Natural killer cell (primary cell): ENCODE results near the gene NELFCD. TPM values are rescaled to one million over a fixed set of nuclear protein-coding genes. Genes with fewer than 3 reads are reported as not detected.

Source experiments
- ATAC-seq, 3 donors: fragments of 150-1000 bp in 2 of 3; fragments of 200-7000 bp in 1 of 3; cut with Tn5 transposase; 1 replicate in 1 of 3; 2 replicates in 2 of 3; pipeline ENCODE4 v1.10.0; 2021; ENCODE audit warnings: mild to moderate bottlenecking in 2 of 3, moderate library complexity in 2 of 3
- DNase-seq, 2 donors: peaks; one replicate each; pipeline versions ENCODE4 v3.0.0 to v3.0.0-alpha.2; 2013 to 2021; ENCODE audit warnings: mixed read lengths in 1 of 2
- H3K27ac ChIP-seq: one replicate; pipeline ENCODE4 v1.5.1; 2013; ENCODE audit warnings: mild to moderate bottlenecking, low read length
- H3K27me3 ChIP-seq: one replicate; pipeline ENCODE4 v1.6.1; 2013; ENCODE audit warnings: low read length; ENCODE audit not compliant: control insufficient read depth, insufficient read depth
- H3K36me3 ChIP-seq: one replicate; pipeline ENCODE4 v1.6.1; 2013; ENCODE audit warnings: low read length; ENCODE audit not compliant: control insufficient read depth, insufficient read depth
- H3K4me1 ChIP-seq: one replicate; pipeline ENCODE4 v1.6.1; 2013; ENCODE audit warnings: low read length; ENCODE audit not compliant: control insufficient read depth, insufficient read depth
- H3K4me3 ChIP-seq: one replicate; pipeline ENCODE4 v1.5.1; 2013; ENCODE audit warnings: low read length
- H3K9me3 ChIP-seq: one replicate; pipeline ENCODE4 v1.6.1; 2013; ENCODE audit warnings: low read length; ENCODE audit not compliant: control insufficient read depth, insufficient read depth
- H3K27ac Mint-ChIP-seq, 2 donors: one replicate each; pipeline ENCODE4 v1.8.0; 2022; ENCODE audit warnings: mild to moderate bottlenecking in 2 of 2, mixed read lengths in 2 of 2, moderate library complexity in 1 of 2
- H3K27me3 Mint-ChIP-seq, 2 donors: one replicate each; pipeline ENCODE4 v1.8.0; 2022; ENCODE audit warnings: low read depth in 2 of 2, mixed read lengths in 2 of 2
- H3K36me3 Mint-ChIP-seq: one replicate; pipeline ENCODE4 v1.8.0; 2022; ENCODE audit warnings: mixed read lengths
- H3K4me1 Mint-ChIP-seq, 2 donors: one replicate each; pipeline ENCODE4 v1.8.0; 2022; ENCODE audit warnings: mixed read lengths in 2 of 2
- H3K4me3 Mint-ChIP-seq: one replicate; pipeline ENCODE4 v1.8.0; 2022; ENCODE audit warnings: mild to moderate bottlenecking, moderate library complexity, mixed read lengths
- H3K9me3 Mint-ChIP-seq, 2 donors: one replicate each; pipeline ENCODE4 v1.8.0; 2022; ENCODE audit warnings: mixed read lengths in 2 of 2
- WGBS: methylation state at CpG from one replicate; pipeline ENCODE4 v1.1.7; 2013; ENCODE audit warnings: missing lambda C conversion rate; ENCODE audit not compliant: insufficient coverage; 5-methylcytosine and 5-hydroxymethylcytosine counted together
- intact Hi-C: fragments of 100-400 bp; cut with micrococcal nuclease; formaldehyde crosslinking; loops from one replicate; pipeline ENCODE4 v1.14.2; 2022
- total RNA-seq, 4 donors: library from RNA; stranded (reverse); fragments of 120-200 nt in 1 of 4; gene quantifications; one replicate each; pipeline versions ENCODE4 v1.2.3 to v1.2.4, GENCODE V29; 2013 to 2022
- TF ChIP-seq, protein P1 (sequence below): fragments of 200-600 bp; IDR thresholded peaks from one replicate; pipeline ENCODE4 v1.8.0; 2022; ENCODE audit warnings: antibody characterized with exemption

Gene NELFCD, protein sequence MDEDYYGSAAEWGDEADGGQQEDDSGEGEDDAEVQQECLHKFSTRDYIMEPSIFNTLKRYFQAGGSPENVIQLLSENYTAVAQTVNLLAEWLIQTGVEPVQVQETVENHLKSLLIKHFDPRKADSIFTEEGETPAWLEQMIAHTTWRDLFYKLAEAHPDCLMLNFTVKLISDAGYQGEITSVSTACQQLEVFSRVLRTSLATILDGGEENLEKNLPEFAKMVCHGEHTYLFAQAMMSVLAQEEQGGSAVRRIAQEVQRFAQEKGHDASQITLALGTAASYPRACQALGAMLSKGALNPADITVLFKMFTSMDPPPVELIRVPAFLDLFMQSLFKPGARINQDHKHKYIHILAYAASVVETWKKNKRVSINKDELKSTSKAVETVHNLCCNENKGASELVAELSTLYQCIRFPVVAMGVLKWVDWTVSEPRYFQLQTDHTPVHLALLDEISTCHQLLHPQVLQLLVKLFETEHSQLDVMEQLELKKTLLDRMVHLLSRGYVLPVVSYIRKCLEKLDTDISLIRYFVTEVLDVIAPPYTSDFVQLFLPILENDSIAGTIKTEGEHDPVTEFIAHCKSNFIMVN
- 100 to 1,000 TPM in 1 of 3 donors, 10 to 100 TPM in 2; 75.7 to 105 (median 92.6) TPM for total RNA-seq
- 56.6 TPM for total RNA-seq (2013)

DNA sequence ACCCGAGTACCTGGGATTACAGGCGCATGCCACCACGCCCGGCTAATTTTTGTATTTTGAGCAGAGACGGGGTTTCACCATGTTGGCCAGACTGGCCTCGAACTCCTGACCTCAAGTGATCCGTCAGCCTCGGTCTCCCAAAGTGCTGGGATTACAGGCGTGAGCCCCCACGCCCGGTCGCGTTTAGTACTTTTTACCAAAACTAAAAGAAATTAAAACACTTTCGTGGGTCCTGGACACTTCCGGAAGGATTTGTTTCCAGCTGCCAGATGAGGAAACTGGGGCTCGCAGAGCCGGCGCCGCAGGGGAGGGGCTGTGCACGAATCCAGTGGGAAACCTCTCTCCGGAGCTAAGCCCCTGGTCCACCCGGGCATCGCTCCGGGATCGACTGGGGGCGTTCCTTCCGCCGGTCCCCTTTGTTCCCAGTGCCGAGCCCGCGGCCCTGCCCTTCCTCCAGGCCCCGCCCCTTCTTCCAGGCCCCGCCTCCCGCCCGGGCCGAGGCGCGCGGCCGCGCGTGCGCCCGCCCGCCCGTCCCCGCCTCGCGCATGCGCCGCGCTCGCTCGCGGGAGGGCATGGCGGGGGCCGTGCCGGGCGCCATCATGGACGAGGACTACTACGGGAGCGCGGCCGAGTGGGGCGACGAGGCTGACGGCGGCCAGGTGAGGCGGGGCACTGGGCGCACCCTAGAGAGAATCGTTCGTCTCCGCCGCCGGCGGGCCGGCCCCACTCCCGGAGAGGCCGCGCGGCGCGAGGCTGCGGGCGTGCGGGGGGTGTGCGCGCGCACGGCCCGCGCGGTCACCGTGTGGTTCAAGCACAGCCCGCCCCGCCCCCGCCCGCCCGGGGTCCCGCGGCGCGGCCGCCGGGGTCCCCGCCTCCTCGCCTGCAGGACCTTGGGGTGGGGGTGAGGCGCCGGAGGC is at the start of gene NELFCD:
TSS of gene NELFCD (plus strand) at position 546 of the 917 bp plus-strand sequence. CDS start at position 600, 54 bp downstream.
- H3K27ac ChIP-seq = peak within 1 kb of the TSS; percentile 66
- H3K4me1 ChIP-seq = peaks cover 33% of the 10 kb centered on the region
- intact Hi-C loops = loop anchor here (1.0 to 5.0 kb wide), 3 partner anchors 74 to 674 kb away; partner anchors contain the start of gene RAB22A
- WGBS = 5% methylated on average over 109 of the region's 109 CpGs
- H3K4me3 ChIP-seq = peak within 1 kb of the TSS; percentile 89
- peaks cover 21 to 29% of the 10 kb centered on the region in 2 donors for H3K4me1 Mint-ChIP-seq
- no peaks in the 10 kb centered on the region for H3K9me3 ChIP-seq
- peaks cover 2% of the 10 kb centered on the region for H3K36me3 ChIP-seq
- DNase-seq (peak; percentile 87 to 95), ATAC-seq (peak; percentile 86 to 94 (median 87))
- H3K4me3 Mint-ChIP-seq = peak within 1 kb of the TSS; percentile 77
- no peaks in the 10 kb centered on the region for H3K27me3 Mint-ChIP-seq
- H3K27ac Mint-ChIP-seq = peak within 1 kb of the TSS; percentile 70 to 87
- peaks cover 0 to 3% of the 10 kb centered on the region in 2 donors for H3K9me3 Mint-ChIP-seq
- TF ChIP-seq, protein P1, sequence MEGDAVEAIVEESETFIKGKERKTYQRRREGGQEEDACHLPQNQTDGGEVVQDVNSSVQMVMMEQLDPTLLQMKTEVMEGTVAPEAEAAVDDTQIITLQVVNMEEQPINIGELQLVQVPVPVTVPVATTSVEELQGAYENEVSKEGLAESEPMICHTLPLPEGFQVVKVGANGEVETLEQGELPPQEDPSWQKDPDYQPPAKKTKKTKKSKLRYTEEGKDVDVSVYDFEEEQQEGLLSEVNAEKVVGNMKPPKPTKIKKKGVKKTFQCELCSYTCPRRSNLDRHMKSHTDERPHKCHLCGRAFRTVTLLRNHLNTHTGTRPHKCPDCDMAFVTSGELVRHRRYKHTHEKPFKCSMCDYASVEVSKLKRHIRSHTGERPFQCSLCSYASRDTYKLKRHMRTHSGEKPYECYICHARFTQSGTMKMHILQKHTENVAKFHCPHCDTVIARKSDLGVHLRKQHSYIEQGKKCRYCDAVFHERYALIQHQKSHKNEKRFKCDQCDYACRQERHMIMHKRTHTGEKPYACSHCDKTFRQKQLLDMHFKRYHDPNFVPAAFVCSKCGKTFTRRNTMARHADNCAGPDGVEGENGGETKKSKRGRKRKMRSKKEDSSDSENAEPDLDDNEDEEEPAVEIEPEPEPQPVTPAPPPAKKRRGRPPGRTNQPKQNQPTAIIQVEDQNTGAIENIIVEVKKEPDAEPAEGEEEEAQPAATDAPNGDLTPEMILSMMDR = no peak
- no peaks in the 10 kb centered on the region for H3K27me3 ChIP-seq
- H3K36me3 Mint-ChIP-seq = no peaks in the 10 kb centered on the region

DNA sequence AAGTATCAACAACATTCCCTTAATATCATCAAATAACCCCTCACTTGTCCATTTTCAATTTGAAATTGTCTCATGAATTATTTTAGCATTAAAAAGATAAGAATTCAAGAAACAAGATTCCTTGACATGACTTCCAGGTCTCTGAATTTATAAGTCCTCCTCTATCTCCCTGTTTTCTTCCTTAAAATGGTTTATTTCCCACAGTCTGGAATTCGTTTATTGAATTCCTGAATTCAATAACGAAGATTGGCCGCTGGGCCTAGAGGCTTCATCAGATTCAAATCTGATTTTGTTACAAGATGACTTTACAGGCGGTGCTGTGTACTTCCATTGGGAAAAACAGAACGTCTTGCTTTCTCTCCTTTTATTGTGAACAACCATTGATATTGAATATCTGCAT is 48.9 kb upstream of the NELFCD start:
- H3K9me3 ChIP-seq = no peaks in the 10 kb centered on the region
- no peaks in the 10 kb centered on the region for H3K4me1 ChIP-seq
- ATAC-seq (no peak), DNase-seq (no peak)
- TF ChIP-seq, protein P1 = no peak
- no peaks in the 10 kb centered on the region for H3K9me3 Mint-ChIP-seq
- H3K4me3 Mint-ChIP-seq = no peak overlapping the region
- no peaks in the 10 kb centered on the region for H3K27me3 ChIP-seq
- H3K27ac Mint-ChIP-seq = no peak overlapping the region
- no peak overlapping the region for H3K27ac ChIP-seq
- H3K4me3 ChIP-seq = no peak overlapping the region
- 89% methylated on average over 5 of the region's 5 CpGs for whole genome bisulfite sequencing
- H3K4me1 Mint-ChIP-seq = no peaks in the 10 kb centered on the region
- H3K27me3 Mint-ChIP-seq = peaks cover 8 to 29% of the 10 kb centered on the region in 2 donors
- H3K36me3 Mint-ChIP-seq = no peaks in the 10 kb centered on the region
- H3K36me3 ChIP-seq = no peaks in the 10 kb centered on the region
- intact Hi-C loops = no loop called here

DNA sequence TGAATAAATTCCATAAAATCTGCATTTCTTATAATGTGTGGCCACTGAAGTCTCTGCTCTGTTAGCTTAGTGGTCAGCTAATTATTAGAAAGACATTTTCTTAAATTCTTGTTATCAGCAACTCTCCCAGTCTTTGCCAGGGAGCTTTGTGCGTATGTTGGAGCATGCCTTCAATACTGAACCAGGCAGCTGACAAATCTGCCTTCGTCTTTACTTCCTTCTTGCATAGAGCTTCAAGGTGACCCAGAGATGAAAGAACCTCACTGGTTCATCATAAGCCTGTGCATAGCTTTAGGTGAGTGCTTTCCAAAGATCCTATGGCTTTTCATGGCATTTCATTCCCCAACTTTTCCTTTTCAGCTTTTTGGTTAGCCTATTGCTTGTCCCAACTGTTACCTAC is 43.0 kb upstream of the NELFCD start:
- Mint-ChIP-seq H3K9me3 (no peaks in the 10 kb centered on the region), H3K27ac (no peak overlapping the region), H3K4me3 (no peak overlapping the region), H3K36me3 (no peaks in the 10 kb centered on the region), H3K4me1 (no peaks in the 10 kb centered on the region), H3K27me3 (peaks cover 12 to 25% of the 10 kb centered on the region in 2 donors)
- H3K9me3 ChIP-seq = no peaks in the 10 kb centered on the region
- ATAC-seq (no peak), DNase-seq (no peak)
- H3K4me3 ChIP-seq = no peak overlapping the region
- no peaks in the 10 kb centered on the region for H3K27me3 ChIP-seq
- TF ChIP-seq, protein P1 = no peak
- no peaks in the 10 kb centered on the region for H3K4me1 ChIP-seq
- H3K36me3 ChIP-seq = no peaks in the 10 kb centered on the region
- no peak overlapping the region for H3K27ac ChIP-seq
- WGBS = 75% methylated on average over 2 of the region's 2 CpGs
- intact Hi-C loops = no loop called here
